ENCODE results near the gene PRKCB. TPM values are rescaled to one million over a fixed set of nuclear protein-coding genes. Genes with fewer than 3 reads are reported as not detected.

The PRKCB gene
- total and polyA plus RNA-seq, 12 donors: 0.30 to 8.8 (median 1.1) TPM

DNA sequence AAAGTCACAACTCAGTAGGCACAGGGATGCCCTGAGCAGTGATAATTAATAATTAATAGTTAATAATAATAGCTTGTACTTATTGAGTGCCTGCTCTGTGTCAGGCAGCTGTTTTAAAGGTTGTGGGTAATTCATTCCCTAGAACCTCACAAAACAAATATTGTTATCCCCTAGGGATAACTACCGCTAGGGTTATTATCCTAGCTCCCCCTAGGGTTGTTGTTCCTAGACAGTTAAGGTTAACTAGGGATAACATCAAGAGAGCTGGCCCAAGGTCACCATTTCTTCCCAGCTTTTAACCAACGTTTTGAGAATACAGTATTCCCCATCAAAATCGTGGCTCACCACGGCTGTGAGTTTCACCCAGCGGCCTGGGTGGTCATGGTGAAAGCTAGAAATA lies 180.1 kb downstream of the PRKCB start:
- WGBS, 2 donors: 55 to 58% methylated on average over 5 of the region's 5 CpGs
- no peaks in the 10 kb centered on the region for H3K36me3 ChIP-seq
- intact Hi-C loops (cut with DNase I): loop anchor here in 1 of 10 donors (10.0 kb wide), 1 partner anchor 221 kb away; no protein-coding TSS in a partner anchor
- no peak overlapping the region for H3K4me3 ChIP-seq
- H3K4me1 ChIP-seq: peaks cover 0 to 19% (median 0%) of the 10 kb centered on the region in 9 donors
- ATAC-seq: no peak
- TF ChIP-seq, protein P1, sequence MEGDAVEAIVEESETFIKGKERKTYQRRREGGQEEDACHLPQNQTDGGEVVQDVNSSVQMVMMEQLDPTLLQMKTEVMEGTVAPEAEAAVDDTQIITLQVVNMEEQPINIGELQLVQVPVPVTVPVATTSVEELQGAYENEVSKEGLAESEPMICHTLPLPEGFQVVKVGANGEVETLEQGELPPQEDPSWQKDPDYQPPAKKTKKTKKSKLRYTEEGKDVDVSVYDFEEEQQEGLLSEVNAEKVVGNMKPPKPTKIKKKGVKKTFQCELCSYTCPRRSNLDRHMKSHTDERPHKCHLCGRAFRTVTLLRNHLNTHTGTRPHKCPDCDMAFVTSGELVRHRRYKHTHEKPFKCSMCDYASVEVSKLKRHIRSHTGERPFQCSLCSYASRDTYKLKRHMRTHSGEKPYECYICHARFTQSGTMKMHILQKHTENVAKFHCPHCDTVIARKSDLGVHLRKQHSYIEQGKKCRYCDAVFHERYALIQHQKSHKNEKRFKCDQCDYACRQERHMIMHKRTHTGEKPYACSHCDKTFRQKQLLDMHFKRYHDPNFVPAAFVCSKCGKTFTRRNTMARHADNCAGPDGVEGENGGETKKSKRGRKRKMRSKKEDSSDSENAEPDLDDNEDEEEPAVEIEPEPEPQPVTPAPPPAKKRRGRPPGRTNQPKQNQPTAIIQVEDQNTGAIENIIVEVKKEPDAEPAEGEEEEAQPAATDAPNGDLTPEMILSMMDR (IDR thresholded peaks at IDR 0.05): no peak
- peaks cover 0 to 36% (median 5%) of the 10 kb centered on the region in 7 donors for H3K27me3 ChIP-seq
- no peak for DNase-seq
- H3K9me3 ChIP-seq: no peaks in the 10 kb centered on the region
- H3K27ac ChIP-seq: no peak overlapping the region

DNA sequence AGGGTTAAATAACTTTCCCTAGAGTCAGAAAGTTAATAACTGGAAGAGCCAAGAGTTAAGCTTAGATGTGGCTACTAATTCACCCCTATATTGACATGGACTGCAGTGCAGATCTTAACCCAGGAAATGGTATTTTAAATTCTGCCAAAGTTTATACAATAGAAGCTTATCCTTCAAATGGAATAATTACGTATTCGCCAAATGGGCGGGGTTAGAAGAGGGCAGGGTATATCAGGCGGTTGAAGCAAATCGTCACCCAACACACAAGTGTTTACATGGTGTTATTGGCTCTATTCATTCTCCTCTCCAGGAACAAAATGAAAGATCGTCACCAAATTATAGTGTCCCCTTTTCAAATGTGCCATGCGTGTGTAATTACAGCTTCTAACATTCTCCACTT lies 182.7 kb downstream of the PRKCB start:
- TF ChIP-seq, protein P1 (IDR thresholded peaks at IDR 0.05): no peak
- no peak for DNase-seq
- Histone ChIP-seq H3K36me3 (no peaks in the 10 kb centered on the region), H3K9me3 (no peaks in the 10 kb centered on the region), H3K27me3 (peaks cover 0 to 27% (median 5%) of the 10 kb centered on the region in 7 donors), H3K27ac (no peak overlapping the region), H3K4me3 (no peak overlapping the region), H3K4me1 (peaks cover 0 to 19% (median 0%) of the 10 kb centered on the region in 9 donors)
- intact Hi-C loops (cut with DNase I): loop anchor here in 1 of 10 donors (10.0 kb wide), 1 partner anchor 224 kb away; no protein-coding TSS in a partner anchor
- ATAC-seq: no peak
- WGBS, 2 donors: 77 to 88% methylated on average over 7 of the region's 7 CpGs

DNA sequence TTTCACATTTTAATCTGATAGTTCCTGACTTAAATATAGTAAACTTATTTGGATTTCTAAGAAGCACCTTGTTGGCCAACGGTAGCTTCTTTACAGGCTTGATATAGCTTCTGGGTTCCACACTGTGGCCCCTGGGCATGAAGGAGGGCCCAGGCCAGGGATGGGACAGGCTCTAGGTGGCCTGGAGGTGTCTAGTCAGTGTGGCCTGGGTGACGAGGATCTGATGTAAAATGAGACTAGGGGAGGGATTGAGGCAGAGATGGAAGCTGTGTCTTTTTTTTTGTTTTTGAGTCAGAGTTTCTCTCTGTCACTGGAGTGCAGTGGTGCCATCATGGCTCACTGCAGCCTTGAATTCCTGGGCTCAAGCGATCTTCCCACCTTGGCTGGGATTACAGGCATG lies 187.0 kb downstream of the PRKCB start:
- H3K36me3 ChIP-seq: no peaks in the 10 kb centered on the region
- TF ChIP-seq, protein P1 (IDR thresholded peaks at IDR 0.05): no peak
- no peaks in the 10 kb centered on the region for H3K4me1 ChIP-seq
- DNase-seq (no peak), ATAC-seq (no peak)
- H3K9me3 ChIP-seq: no peaks in the 10 kb centered on the region
- intact Hi-C loops (cut with DNase I): no loop called here
- H3K4me3 ChIP-seq: no peak overlapping the region
- WGBS, 2 donors: 78 to 86% methylated on average over 3 of the region's 3 CpGs
- H3K27me3 ChIP-seq: peaks cover 0 to 38% (median 10%) of the 10 kb centered on the region in 7 donors
- H3K27ac ChIP-seq: no peak overlapping the region

DNA sequence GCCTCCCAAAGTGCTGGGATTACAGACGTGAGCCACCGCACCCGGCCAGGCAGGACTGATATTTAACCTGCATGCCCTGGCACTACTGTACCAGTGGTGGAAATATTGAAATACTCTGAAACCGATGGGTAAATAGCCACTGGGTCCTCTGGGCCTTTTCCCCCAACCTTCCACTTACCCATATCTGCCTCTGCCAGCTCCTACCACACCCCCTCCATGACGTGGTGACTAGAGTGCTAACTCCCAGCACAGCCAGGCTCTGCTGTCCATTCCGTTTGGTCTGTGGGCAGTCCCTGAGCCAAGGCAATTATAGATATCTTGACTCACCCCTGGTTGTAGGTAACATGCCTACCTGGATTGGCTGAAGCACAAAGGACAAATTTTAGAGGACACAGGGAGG lies 187.8 kb downstream of the PRKCB start:
- H3K27ac ChIP-seq: no peak overlapping the region
- intact Hi-C loops (cut with DNase I): no loop called here
- no peaks in the 10 kb centered on the region for H3K4me1 ChIP-seq
- peaks cover 0 to 44% (median 14%) of the 10 kb centered on the region in 7 donors for H3K27me3 ChIP-seq
- no peak for DNase-seq
- TF ChIP-seq, protein P1 (IDR thresholded peaks at IDR 0.05): no peak
- 69 to 72% methylated on average over 6 of the region's 6 CpGs for WGBS, 2 donors
- H3K9me3 ChIP-seq: no peaks in the 10 kb centered on the region
- H3K36me3 ChIP-seq: no peaks in the 10 kb centered on the region
- no peak overlapping the region for H3K4me3 ChIP-seq
- no peak for ATAC-seq
